Forelimb muscle (tissue), 1 donor: ENCODE data around the gene ECSIT. TPM values are rescaled to one million over a fixed set of nuclear protein-coding genes. Genes with fewer than 3 reads are reported as not detected.
"Not testable (repeated sequence)": the region's sequence is repeated elsewhere in the genome, so short reads cannot be mapped to it uniquely, and the experiment has no call there.

ENCODE experiments used
- DNase-seq: peaks from one replicate; pipeline ENCODE4 v3.0.0-alpha.2; 2013; ENCODE audit warnings: low read depth
- polyA plus RNA-seq: library from polyadenylated mRNA; unstranded; fragments of 120-200 nt; gene quantifications from one replicate; pipeline ENCODE4 v1.2.1, GENCODE V29; 2013; ENCODE audit not compliant: insufficient read length

ECSIT gene
- 38.2 TPM for polyA plus RNA-seq

GRCh38 chr19:11528551-11529341, at the start of gene ECSIT:
Gene ECSIT (minus strand): TSS chr19:11529134. CDS start chr19:11519170, 9,964 bp downstream.
- DNase-seq, result peak; percentile 92

- DNase-seq, result no peak
Measured at GRCh38 chr19:11577451-11578257, 48.7 kb upstream of the ECSIT start, which contains the start of gene ACP5. Gene ACP5 (minus strand): TSS chr19:11577645. CDS start chr19:11577317, 328 bp downstream.

GRCh38 chr19:11576227-11576626, 47.3 kb upstream of the ECSIT start:
- no peak for DNase-seq

DNA sequence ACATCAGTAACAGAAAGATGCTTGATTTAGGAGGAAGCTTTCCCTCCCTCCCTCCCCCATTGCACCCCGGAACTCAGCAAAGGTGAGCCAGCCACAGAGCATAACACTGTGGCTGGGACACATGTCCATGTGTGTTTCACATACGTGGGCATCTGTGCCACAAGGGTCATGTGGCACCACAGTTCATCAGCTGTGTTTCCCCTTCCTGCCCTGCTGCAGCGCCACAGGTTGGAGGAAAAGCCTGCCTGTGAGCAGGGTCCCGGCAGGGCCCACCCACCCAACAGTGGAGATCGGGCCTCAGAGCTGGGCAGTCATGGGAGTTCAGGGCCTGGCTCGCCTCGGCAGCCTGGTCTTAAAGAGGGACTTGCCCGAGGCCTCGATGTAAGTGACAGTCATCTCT, 45.8 kb upstream of the ECSIT start:
- no peak for DNase-seq

- DNase-seq, result not testable (repeated sequence)
Measured at GRCh38 chr19:11573763-11574162, 44.8 kb upstream of the ECSIT start.

GRCh38 chr19:11573354-11573753, 44.4 kb upstream of the ECSIT start:
- not testable (repeated sequence) for DNase-seq

GRCh38 chr19:11570039-11570462, 41.1 kb upstream of the ECSIT start:
- no peak for DNase-seq

DNA sequence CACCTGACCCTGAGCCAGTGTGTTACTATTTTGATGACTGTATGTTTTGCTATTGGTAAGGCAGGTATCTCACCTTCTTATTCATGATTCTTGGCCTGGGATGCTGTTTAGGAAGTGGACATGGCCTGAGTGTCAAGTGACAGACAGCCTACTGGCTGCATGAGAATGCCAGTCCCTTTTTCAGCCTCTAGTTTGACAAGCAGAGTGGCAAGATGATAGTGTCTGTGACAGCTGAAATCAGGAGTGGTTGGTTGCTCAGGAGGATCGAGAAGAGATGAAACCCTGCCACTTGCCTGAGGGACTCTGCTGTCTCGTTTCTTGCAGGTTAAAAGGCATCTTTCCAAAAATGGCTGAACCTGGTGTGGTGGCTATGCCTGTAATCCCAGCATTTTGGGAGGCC, 37.2 kb upstream of the ECSIT start:
- DNase-seq, result no peak

DNA sequence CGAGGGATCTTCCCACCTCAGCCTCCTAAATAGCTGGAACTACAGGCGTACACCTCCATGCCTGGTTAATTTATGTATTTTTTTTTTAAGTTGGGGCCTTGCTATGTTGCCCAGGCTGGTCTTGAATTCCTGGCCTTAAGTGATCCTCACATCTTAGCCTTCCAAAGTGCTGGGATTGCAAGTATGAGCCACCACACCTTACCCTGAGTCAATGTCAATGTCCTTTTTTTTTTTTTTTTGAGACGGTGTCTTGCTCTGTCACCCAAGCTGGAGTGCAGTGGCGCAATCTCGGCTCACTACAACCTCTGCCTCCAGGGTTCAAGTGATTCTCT, 36.7 kb upstream of the ECSIT start:
- not testable (repeated sequence) for DNase-seq

DNA sequence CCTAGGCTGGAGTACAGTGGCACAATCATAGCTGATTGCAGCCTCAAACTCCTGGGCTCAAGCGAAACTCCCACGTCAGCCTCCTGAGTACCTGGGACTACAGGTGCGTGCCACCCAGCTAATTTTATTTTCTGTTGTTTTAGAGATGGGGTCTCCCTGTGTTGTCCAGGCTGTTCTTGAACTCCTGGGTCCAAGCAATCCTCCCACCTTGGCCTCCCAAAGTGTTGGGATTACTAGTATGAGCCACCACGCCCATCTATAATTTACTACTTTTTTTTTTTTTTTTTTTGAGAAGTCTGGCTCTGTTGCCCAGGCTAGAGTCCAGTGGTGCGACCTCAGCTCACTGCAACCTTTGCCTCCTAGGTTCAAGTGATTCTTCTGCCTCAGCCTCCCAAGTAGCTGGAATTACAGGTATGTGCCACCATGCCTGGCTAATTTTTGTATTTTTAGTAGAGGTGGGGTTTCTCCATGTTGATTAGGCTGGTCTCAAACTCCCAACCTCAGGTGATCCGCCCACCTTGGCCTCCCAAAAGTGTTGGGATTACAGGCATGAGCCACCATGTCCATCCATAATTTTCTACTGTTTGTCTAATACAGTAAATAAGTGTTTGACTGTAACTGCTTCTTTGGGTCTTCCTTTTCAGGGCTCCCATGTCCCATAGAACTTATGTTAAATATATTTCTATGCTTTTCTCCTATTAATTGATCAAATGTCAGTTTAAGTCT, 35.3 kb upstream of the ECSIT start:
- not testable (repeated sequence) for DNase-seq

- no peak for DNase-seq
Measured at GRCh38 chr19:11563532-11563931, 34.6 kb upstream of the ECSIT start.

GRCh38 chr19:11560404-11561051, 31.6 kb upstream of the ECSIT start:
- DNase-seq, result no peak

DNA sequence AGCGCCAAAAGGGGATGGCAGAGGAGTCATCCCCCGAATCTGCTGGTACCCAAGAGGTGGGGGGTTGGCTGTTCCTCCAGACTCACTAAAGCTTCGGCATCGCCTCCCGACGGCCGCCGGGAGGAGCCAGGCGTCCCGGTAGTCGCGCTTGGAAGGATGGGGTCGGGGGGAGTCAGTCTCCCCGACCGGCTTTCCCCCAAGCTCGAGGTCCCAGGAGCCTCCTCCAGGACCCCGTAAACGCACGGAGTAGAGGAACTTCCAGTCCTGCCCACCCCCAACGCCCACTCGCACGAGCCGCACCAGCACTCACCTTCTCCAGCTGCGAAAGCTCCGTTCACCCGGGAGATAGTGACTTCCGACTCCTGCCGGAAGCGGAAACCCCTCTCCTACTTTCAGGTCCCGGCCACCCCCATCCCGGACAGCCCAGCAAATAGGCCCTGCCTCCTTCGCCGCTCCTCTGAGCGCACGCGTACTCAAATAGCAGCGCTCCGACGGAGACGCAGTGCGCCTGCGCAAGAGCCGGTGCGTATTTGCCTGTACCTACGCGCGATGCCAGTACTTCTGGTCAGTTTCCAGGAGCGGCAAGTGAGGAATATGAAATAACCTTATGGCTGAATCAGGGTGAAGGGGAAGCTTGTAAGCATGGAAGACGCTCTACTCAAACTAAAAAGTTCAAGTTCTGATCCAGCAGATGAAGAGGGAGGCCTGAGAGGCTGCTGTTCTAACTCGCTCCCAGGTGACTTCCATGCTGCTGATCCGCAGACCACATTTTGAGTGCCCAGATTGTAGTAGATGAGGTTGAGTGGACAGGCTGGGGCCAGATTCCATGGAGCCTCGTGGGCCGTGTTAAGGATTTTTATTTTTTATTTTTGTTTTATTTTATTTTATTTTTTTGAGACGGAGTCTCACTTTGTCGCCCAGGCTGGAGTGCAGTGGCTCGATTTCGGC, 30.2 kb upstream of the ECSIT start, which contains the start of gene ELOF1:
ELOF1 (minus strand) TSS at position 350 of the 948 bp plus-strand sequence. CDS start 4,883 bp downstream, outside the sequence.
- peak; percentile 95 for DNase-seq

- no peak for DNase-seq
Measured at GRCh38 chr19:11556634-11557420, 27.9 kb upstream of the ECSIT start.

DNA sequence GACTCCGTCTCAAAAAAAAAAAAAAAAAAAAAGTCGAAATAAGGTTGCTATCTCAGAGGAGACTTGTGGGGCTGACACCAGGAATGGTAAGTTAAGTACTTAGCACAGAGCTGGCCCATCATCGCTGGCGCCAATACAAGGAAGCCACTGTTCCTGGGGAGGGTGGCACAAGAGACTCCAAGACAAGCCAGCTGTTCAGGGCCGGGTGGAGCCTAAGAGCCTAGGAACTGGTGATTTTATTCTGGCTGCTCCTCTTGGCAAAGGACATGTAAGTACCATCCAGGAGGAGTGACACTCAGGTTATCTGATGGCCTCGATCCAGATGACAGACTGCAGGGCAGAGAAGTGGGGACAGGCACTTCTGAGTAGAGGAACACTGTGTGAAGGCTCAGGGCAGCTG, 26.3 kb upstream of the ECSIT start:
- DNase-seq, result no peak

DNA sequence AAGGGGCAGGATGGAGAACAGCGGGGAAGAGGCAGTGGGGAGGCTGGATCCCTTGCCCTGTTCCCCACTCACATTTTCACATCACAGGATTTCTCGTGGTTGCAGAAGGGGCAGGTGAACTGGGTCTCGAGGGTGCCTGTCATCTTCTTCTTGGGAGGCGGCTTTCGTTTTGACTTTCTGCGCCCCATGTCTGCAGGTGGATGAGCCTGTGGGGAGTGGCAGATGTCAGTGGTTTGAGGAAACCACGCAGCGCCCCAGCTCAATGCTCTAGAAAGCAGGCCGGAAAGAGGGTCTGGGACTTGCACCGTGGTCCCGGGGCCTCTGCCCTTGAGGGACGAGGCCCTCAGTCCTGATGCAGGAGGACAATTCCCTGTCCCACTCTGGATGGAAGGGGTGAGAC, 25.2 kb upstream of the ECSIT start:
- DNase-seq, result no peak

DNA sequence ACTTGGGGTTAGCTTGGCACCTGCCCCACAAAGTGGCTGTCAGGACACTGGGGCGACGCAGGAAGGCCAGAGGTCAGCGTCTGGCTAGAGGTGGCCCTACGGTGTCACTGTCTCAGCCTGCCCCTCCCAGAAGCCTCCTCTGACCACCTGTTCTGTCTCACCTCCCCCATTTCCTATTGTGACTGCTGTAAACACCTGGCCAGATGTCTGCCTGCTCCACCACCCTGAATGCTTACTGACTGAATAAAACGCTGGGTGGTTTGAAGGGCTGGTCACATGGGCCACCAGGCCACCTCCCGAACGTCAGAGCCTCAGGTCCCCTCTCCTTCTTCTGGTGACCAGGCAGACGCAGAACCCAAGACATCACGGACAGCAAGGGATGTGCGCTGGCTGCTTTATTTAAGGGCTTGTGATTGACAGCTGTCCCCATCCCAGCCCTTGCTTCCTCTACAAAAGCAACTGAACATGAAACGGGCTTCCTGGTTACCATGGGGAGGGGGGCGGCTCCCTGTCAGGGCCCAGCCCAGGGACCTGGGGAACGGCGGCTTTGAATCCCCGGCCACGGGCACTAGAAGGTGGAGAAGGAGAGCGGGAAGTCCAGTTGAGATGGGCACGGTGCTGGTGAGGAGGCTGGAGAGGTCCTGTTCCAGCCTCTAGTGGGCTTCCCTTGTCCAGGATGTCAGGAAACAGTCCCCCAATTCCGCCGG, 23.9 kb upstream of the ECSIT start:
- DNase-seq, result no peak

- DNase-seq, result no peak
Measured at GRCh38 chr19:11551603-11552235, 22.8 kb upstream of the ECSIT start.
